OCI-M1 (cell line): ENCODE measurements around the gene CEP72.
"Not testable (repeated sequence)": the region's sequence is repeated elsewhere in the genome, so short reads cannot be mapped to it uniquely, and the experiment has no call there.

Source experiments
- DNase-seq: peaks from one replicate; lab custom pipeline; 2025; lab: John Stamatoyannopoulos, UW

The CEP72 gene

GRCh38 chr5:684751-685216, 72.6 kb downstream of the CEP72 start:
- DNase-seq: no peak

GRCh38 chr5:685262-686171, 73.4 kb downstream of the CEP72 start:
- no peak for DNase-seq

- DNase-seq: not testable (repeated sequence)
Measured at GRCh38 chr5:686172-686523, 74.0 kb downstream of the CEP72 start.

GRCh38 chr5:686936-687335, 74.8 kb downstream of the CEP72 start:
- not testable (repeated sequence) for DNase-seq

- not testable (repeated sequence) for DNase-seq
Measured at GRCh38 chr5:688348-689010, 76.3 kb downstream of the CEP72 start.

GRCh38 chr5:690293-690692, 78.2 kb downstream of the CEP72 start:
- DNase-seq: not testable (repeated sequence)

GRCh38 chr5:691049-691448, 78.9 kb downstream of the CEP72 start:
- not testable (repeated sequence) for DNase-seq

GRCh38 chr5:691817-692528, 79.8 kb downstream of the CEP72 start:
- DNase-seq: no peak

- not testable (repeated sequence) for DNase-seq
Measured at GRCh38 chr5:692529-693041, 80.4 kb downstream of the CEP72 start.

GRCh38 chr5:693271-694041, 81.3 kb downstream of the CEP72 start, which contains the start of gene TPPP:
TPPP (minus strand) TSS chr5:693352; CDS start chr5:678060, 15,292 bp downstream.
- DNase-seq: peak; percentile 67

- DNase-seq: not testable (repeated sequence)
Measured at GRCh38 chr5:694042-694431, 81.9 kb downstream of the CEP72 start.

- not testable (repeated sequence) for DNase-seq
Measured at GRCh38 chr5:695475-695874, 83.3 kb downstream of the CEP72 start.

GRCh38 chr5:696191-696590, 84.1 kb downstream of the CEP72 start:
- not testable (repeated sequence) for DNase-seq

GRCh38 chr5:696753-697702, 84.9 kb downstream of the CEP72 start:
- not testable (repeated sequence) for DNase-seq
